ENCODE data around the gene WDR86.

Gene WDR86

GRCh38 chr7:151346470-151346769 is 63.4 kb downstream of the WDR86 start:
- no peak overlapping the region for H3K4me3 ChIP-seq (ENCODE audit: low read depth, low read length)
- DNase-seq (ENCODE audit: low read depth) = no peak
- TF ChIP-seq CTCF (conservative IDR thresholded peaks at IDR 0.05; ENCODE audit: low read depth, low read length) = no peak

GRCh38 chr7:151345576-151346469 is 64.0 kb downstream of the WDR86 start:
- no peak for DNase-seq (ENCODE audit: low read depth)
- H3K4me3 ChIP-seq (ENCODE audit: low read depth, low read length) = no peak overlapping the region
- no peak for TF ChIP-seq CTCF (conservative IDR thresholded peaks at IDR 0.05; ENCODE audit: low read depth, low read length)

GRCh38 chr7:151343516-151343915 is 66.3 kb downstream of the WDR86 start:
- no peak for DNase-seq (ENCODE audit: low read depth)
- TF ChIP-seq CTCF (conservative IDR thresholded peaks at IDR 0.05; ENCODE audit: low read depth, low read length) = no peak
- no peak overlapping the region for H3K4me3 ChIP-seq (ENCODE audit: low read depth, low read length)

- H3K4me3 ChIP-seq (ENCODE audit: low read depth, low read length) = peak overlapping the region; percentile 92
- no peak for DNase-seq (ENCODE audit: low read depth)
- peak; percentile 37 for TF ChIP-seq CTCF (conservative IDR thresholded peaks at IDR 0.05; ENCODE audit: low read depth, low read length)
These were observed 67.0 kb downstream of the WDR86 start for GRCh38 chr7:151342811-151343210.

- no peak for TF ChIP-seq CTCF (conservative IDR thresholded peaks at IDR 0.05; ENCODE audit: low read depth, low read length)
- DNase-seq (ENCODE audit: low read depth) = no peak
- peak overlapping the region; percentile 92 for H3K4me3 ChIP-seq (ENCODE audit: low read depth, low read length)
These were observed 67.7 kb downstream of the WDR86 start for GRCh38 chr7:151342102-151342646.

GRCh38 chr7:151341357-151342101 is 68.3 kb downstream of the WDR86 start, which contains the start of gene NUB1:
Gene NUB1 (plus strand): TSS chr7:151341812. CDS start chr7:151345350, 3,538 bp downstream.
- peak within 1 kb of the TSS; percentile 92 for H3K4me3 ChIP-seq (ENCODE audit: low read depth, low read length)
- TF ChIP-seq CTCF (conservative IDR thresholded peaks at IDR 0.05; ENCODE audit: low read depth, low read length) = no peak
- peak; percentile 84 for DNase-seq (ENCODE audit: low read depth)
